Testis (tissue), 3 donors: ENCODE results near the gene SMCO2. TPM values are rescaled to one million over a fixed set of nuclear protein-coding genes. Genes with fewer than 3 reads are reported as not detected.

Experiments
- DNase-seq: peaks from one replicate; pipeline ENCODE4 v3.0.0-alpha.2; 2019
- H3K27ac ChIP-seq, 2 donors: fragments of 200-600 bp; sonication (generic); one replicate each; pipeline ENCODE4 v1.5.1; 2019
- H3K27me3 ChIP-seq: fragments of 200-600 bp; sonication (generic); one replicate; pipeline ENCODE4 v1.5.1; 2019
- H3K36me3 ChIP-seq: fragments of 200-600 bp; sonication (generic); one replicate; pipeline ENCODE4 v1.5.1; 2017; ENCODE audit warnings: low read depth; ENCODE audit errors: missing control alignments
- H3K4me1 ChIP-seq: fragments of 200-600 bp; sonication (generic); one replicate; pipeline ENCODE4 v1.5.1; 2019
- H3K4me3 ChIP-seq, 2 donors: fragments of 200-600 bp; sonication (generic); one replicate each; pipeline ENCODE4 v1.5.1; 2017 to 2019
- H3K9me3 ChIP-seq: fragments of 200-600 bp; sonication (generic); one replicate; pipeline ENCODE4 v1.5.1; 2017
- CTCF ChIP-seq, 3 experiments: fragments of 450-650 bp in 2 of 3; fragments of 200-600 bp in 1 of 3; sonication (generic) in 1 of 3; IDR thresholded peaks; one replicate each; pipeline ENCODE4 v1.5.1; 2016 to 2019; ENCODE audit warnings: antibody characterized with exemption in 3 of 3, mild to moderate bottlenecking in 2 of 3, moderate library complexity in 1 of 3
- POLR2A ChIP-seq: fragments of 450-650 bp; IDR thresholded peaks from one replicate; pipeline ENCODE4 v1.6.1; 2017; ENCODE audit warnings: antibody characterized with exemption, mild to moderate bottlenecking, moderate library complexity
- WGBS, 2 donors: methylation state at CpG; one replicate each; pipeline ENCODE4 v1.1.5; 2018; 5-methylcytosine and 5-hydroxymethylcytosine counted together
- intact Hi-C: fragments of 100-400 bp; cut with DNase I; formaldehyde crosslinking; loops from one replicate; pipeline ENCODE4 v1.15.1; 2023; ENCODE audit warnings: low total_unique reads
- polyA plus RNA-seq: library from polyadenylated mRNA; stranded (reverse); fragments of 350-450 nt; fragmentation: Illumina TruSeq; extraction: RNeasy Lipid Tissue Mini Kit (QIAGEN cat#74804); gene quantifications from one replicate; pipeline ENCODE4 v1.2.3, GENCODE V29; 2014; ENCODE audit warnings: low read depth, low replicate concordance; ENCODE audit not compliant: insufficient read depth
- total RNA-seq, 2 donors: library from RNA; depleted of rRNA; stranded (reverse); fragments of >200 nt; gene quantifications; one replicate each; pipeline ENCODE4 v1.2.3, GENCODE V29; 2016

Gene SMCO2
- total and polyA plus RNA-seq, 3 donors from 2014 or later, result 1.5 to 4.6 TPM; not detected in 1

GRCh38 chr12:27449026-27449425 lies 2.5 kb downstream of the SMCO2 start:
- no peak overlapping the region for H3K27ac ChIP-seq
- intact Hi-C loops, result no loop called here
- 87 to 93% methylated on average over 6 of the region's 6 CpGs for WGBS, 2 donors
- DNase-seq, result no peak
- no peak overlapping the region for H3K4me3 ChIP-seq
- H3K36me3 ChIP-seq, result no peaks in the 10 kb centered on the region
- no peaks in the 10 kb centered on the region for H3K27me3 ChIP-seq
- TF ChIP-seq CTCF (IDR thresholded peaks at IDR 0.05) (no peak), POLR2A (no peak)
- no peaks in the 10 kb centered on the region for H3K9me3 ChIP-seq
- no peaks in the 10 kb centered on the region for H3K4me1 ChIP-seq

- no peak overlapping the region for H3K27ac ChIP-seq
- no peaks in the 10 kb centered on the region for H3K36me3 ChIP-seq
- TF ChIP-seq CTCF (IDR thresholded peaks at IDR 0.05) (no peak), POLR2A (no peak)
- no peaks in the 10 kb centered on the region for H3K27me3 ChIP-seq
- no peaks in the 10 kb centered on the region for H3K9me3 ChIP-seq
- 85% methylated on average over 5 of the region's 5 CpGs for WGBS, 2 donors
- DNase-seq, result no peak
- no peaks in the 10 kb centered on the region for H3K4me1 ChIP-seq
- intact Hi-C loops, result no loop called here
- no peak overlapping the region for H3K4me3 ChIP-seq
Measured at GRCh38 chr12:27449893-27450534, 3.5 kb downstream of the SMCO2 start.

- Histone ChIP-seq H3K9me3 (no peaks in the 10 kb centered on the region), H3K27me3 (no peaks in the 10 kb centered on the region), H3K27ac (no peak overlapping the region), H3K4me3 (no peak overlapping the region), H3K36me3 (no peaks in the 10 kb centered on the region), H3K4me1 (no peaks in the 10 kb centered on the region)
- TF ChIP-seq POLR2A (no peak), CTCF (IDR thresholded peaks at IDR 0.05) (no peak)
- no peak for DNase-seq
- intact Hi-C loops, result no loop called here
- 76 to 78% methylated on average over 6 of the region's 6 CpGs for WGBS, 2 donors
Measured at GRCh38 chr12:27451036-27451825, 4.7 kb downstream of the SMCO2 start.

GRCh38 chr12:27453421-27453820 lies 6.9 kb downstream of the SMCO2 start:
- H3K4me3 ChIP-seq, result no peak overlapping the region
- H3K36me3 ChIP-seq, result no peaks in the 10 kb centered on the region
- intact Hi-C loops, result no loop called here
- H3K4me1 ChIP-seq, result no peaks in the 10 kb centered on the region
- 64 to 71% methylated on average over 2 of the region's 2 CpGs for WGBS, 2 donors
- DNase-seq, result no peak
- no peak for TF ChIP-seq POLR2A
- TF ChIP-seq CTCF (IDR thresholded peaks at IDR 0.05), result no peak
- H3K27ac ChIP-seq, result no peak overlapping the region
- H3K27me3 ChIP-seq, result no peaks in the 10 kb centered on the region
- H3K9me3 ChIP-seq, result no peaks in the 10 kb centered on the region
